ENCODE measurements around the gene TXNRD2. TPM values are rescaled to one million over a fixed set of nuclear protein-coding genes. Genes with fewer than 3 reads are reported as not detected.

Gene TXNRD2
- total RNA-seq, 1 donor = 19.5 TPM

GRCh38 chr22:19959587-19960490 is 18.2 kb upstream of the TXNRD2 start:
- H3K36me3 ChIP-seq (ENCODE audit: insufficient read depth, low read length) = peaks cover 24% of the 10 kb centered on the region
- no peak for TF ChIP-seq CTCF (IDR thresholded peaks at IDR 0.05; ENCODE audit: extremely low read depth, low read depth, low read length)
- H3K4me3 ChIP-seq (ENCODE audit: insufficient read depth, low read length) = no peak overlapping the region
- H4K20me1 ChIP-seq (ENCODE audit: insufficient read depth, low read length) = peaks cover 37% of the 10 kb centered on the region
- peaks cover 20% of the 10 kb centered on the region for H3K4me1 ChIP-seq (ENCODE audit: insufficient read depth, low read length)
- no peaks in the 10 kb centered on the region for H3K9me3 ChIP-seq (ENCODE audit: low read depth, low read length)
- H3K27ac ChIP-seq (ENCODE audit: low read depth, low read length) = no peak overlapping the region
- peaks cover 11% of the 10 kb centered on the region for H3K79me2 ChIP-seq (ENCODE audit: insufficient read depth, low read length)
- H3K4me2 ChIP-seq (ENCODE audit: insufficient read depth, low read length) = no peak overlapping the region
- H3K27me3 ChIP-seq (ENCODE audit: insufficient read depth, low read length) = no peaks in the 10 kb centered on the region
- peak; percentile 36 for DNase-seq (ENCODE audit: insufficient read length, low spot score, missing footprints)
- H2AFZ ChIP-seq (ENCODE audit: low read length) = no peak overlapping the region

- DNase-seq (ENCODE audit: insufficient read length, low spot score, missing footprints) = peak; percentile 86
- H3K4me3 ChIP-seq (ENCODE audit: insufficient read depth, low read length) = peak overlapping the region; percentile 29
- H3K27ac ChIP-seq (ENCODE audit: low read depth, low read length) = no peak overlapping the region
- H3K4me2 ChIP-seq (ENCODE audit: insufficient read depth, low read length) = peak overlapping the region; percentile 29
- peaks cover 19% of the 10 kb centered on the region for H3K36me3 ChIP-seq (ENCODE audit: insufficient read depth, low read length)
- peaks cover 20% of the 10 kb centered on the region for H3K4me1 ChIP-seq (ENCODE audit: insufficient read depth, low read length)
- H2AFZ ChIP-seq (ENCODE audit: low read length) = no peak overlapping the region
- H4K20me1 ChIP-seq (ENCODE audit: insufficient read depth, low read length) = peaks cover 44% of the 10 kb centered on the region
- no peak for TF ChIP-seq CTCF (IDR thresholded peaks at IDR 0.05; ENCODE audit: extremely low read depth, low read depth, low read length)
- peaks cover 16% of the 10 kb centered on the region for H3K79me2 ChIP-seq (ENCODE audit: insufficient read depth, low read length)
- H3K27me3 ChIP-seq (ENCODE audit: insufficient read depth, low read length) = no peaks in the 10 kb centered on the region
- no peaks in the 10 kb centered on the region for H3K9me3 ChIP-seq (ENCODE audit: low read depth, low read length)
Measured at GRCh38 chr22:19959043-19959586, 17.5 kb upstream of the TXNRD2 start.

DNA sequence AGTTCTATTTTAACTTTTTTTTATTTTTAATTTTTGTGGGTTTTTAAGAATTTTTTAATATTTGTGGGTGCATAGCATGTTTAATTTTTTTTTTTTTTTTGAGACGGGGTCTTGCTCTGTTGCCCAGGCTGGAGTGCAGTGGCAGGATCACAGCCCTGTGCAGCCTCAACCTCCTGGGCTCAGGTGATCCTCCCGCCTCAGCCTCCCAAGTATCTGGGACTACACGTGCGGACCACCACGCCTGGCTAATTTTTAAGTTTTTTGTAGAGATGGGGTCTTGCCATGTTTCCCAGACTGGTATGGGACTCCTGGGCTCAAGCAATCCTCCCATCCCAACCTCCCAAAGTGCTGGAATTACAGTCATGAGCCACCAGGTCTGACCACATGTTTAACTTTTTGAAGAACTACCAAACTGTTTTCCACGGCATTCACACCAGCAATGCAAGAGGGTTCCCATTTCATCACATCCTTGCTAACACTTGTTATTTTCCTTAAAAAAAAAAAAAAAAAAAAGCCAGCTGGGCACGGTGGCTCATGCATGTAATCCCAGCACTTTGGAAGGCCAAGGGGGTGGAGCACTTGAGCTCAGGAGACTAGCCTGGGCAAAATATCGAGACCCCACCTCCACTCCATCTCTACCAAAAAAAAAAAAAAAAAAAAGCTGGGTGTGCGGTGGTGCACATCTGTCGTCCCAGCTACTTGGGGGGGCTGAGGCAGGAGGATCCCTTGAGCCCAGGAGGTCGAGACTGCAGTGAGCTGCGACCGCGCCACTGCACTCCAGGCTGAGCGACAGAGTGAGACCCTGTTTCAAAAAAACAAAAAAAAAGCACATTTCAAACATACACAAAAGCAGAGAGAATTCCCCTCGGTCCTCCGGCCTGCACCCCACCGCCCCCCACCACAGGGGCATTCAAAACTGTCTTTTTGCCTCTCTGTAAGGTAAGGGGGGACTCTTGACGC is 16.7 kb upstream of the TXNRD2 start:
- TF ChIP-seq CTCF (IDR thresholded peaks at IDR 0.05; ENCODE audit: extremely low read depth, low read depth, low read length) = no peak
- no peak overlapping the region for H3K27ac ChIP-seq (ENCODE audit: low read depth, low read length)
- H3K4me2 ChIP-seq (ENCODE audit: insufficient read depth, low read length) = peak overlapping the region; percentile 29
- H3K79me2 ChIP-seq (ENCODE audit: insufficient read depth, low read length) = peaks cover 21% of the 10 kb centered on the region
- H2AFZ ChIP-seq (ENCODE audit: low read length) = no peak overlapping the region
- H3K9me3 ChIP-seq (ENCODE audit: low read depth, low read length) = no peaks in the 10 kb centered on the region
- no peak for DNase-seq (ENCODE audit: insufficient read length, low spot score, missing footprints)
- H4K20me1 ChIP-seq (ENCODE audit: insufficient read depth, low read length) = peaks cover 51% of the 10 kb centered on the region
- H3K36me3 ChIP-seq (ENCODE audit: insufficient read depth, low read length) = peaks cover 15% of the 10 kb centered on the region
- H3K27me3 ChIP-seq (ENCODE audit: insufficient read depth, low read length) = no peaks in the 10 kb centered on the region
- H3K4me1 ChIP-seq (ENCODE audit: insufficient read depth, low read length) = peaks cover 19% of the 10 kb centered on the region
- H3K4me3 ChIP-seq (ENCODE audit: insufficient read depth, low read length) = peak overlapping the region; percentile 29

Measured in osteoblast (primary cell).